ENCODE data around the gene SORBS1.
"Not testable (repeated sequence)": the region's sequence is repeated elsewhere in the genome, so short reads cannot be mapped to it uniquely, and the experiment has no call there.

SORBS1 gene

DNA sequence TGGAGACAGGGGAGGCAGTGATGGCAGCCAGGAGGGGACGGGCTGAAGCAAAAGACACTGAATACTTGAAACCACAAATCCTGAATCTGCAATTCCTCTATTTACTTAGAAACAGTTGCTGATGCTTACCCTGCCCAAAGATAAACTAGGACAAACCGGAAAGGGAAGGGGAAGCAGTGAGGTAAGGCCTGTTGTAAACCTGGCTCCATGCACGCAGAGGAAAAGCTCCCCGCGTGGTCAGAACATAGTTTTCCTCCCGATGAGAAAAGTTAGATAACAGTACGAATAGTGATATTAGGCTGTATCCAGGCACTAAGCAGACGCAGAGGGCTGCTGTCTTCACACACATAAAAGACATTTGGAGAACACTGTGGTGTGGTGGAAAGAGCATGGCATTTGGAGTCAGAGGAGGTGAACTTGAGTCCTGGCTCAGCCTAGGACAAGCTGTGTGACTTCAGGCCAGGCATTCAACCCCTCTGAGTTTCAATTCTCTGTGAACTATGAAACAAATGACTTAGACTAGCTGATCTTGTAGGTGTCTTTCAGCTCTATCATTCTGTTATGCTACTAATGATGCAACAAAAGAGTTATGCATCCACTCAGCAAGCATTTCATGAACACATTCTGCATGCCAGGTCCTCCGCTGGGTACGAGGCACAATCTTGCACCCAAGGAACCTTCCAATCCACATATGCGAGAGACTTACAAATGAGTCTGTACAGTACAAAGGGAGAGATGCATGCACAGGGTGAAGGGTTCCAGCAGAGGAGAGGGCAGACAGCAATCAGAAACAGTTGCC lies 80.9 kb downstream of the SORBS1 start:
- no peak for DNase-seq

DNA sequence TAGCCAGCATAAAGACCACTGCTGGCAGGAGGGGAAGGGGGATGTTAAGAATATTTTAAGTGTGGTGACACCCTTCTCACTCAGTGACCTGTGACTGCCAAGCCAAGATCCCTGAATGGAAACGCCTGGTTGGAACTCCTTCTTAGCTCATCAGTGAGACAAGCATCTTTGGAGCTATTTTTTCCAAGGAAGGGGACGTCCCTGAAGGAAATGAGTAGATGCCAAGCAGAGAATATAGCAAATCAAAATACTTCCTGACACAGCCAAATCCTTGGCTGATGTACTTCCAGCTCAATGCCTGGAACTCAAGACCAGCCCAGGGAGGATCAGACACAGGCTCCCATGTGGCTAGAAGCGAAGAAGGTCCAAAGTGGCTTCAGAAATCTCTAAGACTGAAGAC lies 82.2 kb downstream of the SORBS1 start:
- DNase-seq, result no peak

DNA sequence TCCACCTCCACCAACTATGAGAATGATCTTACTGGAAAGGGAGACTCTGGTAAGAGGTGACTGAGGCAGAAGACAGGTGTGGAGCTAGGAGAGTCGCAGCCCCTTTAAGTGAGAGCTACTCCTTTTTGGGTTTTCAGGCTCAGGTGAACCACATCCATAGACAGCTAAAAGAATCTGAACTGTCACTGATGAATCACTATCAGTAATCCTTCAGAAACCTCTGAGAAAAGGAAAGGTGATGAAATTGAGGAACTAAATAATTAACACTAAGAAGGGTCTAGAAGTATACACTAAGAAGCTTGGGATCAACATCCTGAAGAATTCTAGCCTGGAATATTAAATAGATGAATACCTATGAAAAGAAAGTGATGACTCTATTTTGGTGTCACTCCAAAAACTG lies 83.0 kb downstream of the SORBS1 start:
- no peak for DNase-seq

DNA sequence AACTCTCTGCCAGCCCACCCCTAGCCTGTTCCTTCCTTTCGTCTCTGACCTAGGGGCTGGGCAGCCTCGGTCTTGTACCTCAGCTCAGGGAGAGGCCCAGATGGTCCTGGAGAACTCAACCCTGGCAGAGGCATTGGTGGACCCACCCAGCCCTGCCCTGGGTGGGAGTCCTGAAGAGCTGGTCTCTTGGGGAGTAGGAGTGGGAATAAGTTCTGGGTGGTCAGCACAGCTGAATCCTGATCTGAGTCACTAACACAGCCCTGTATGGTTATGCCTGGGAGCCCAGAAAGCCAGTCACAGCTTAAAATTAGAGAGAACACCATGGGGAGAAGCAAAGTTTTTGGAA lies 84.0 kb downstream of the SORBS1 start:
- DNase-seq, result no peak

DNA sequence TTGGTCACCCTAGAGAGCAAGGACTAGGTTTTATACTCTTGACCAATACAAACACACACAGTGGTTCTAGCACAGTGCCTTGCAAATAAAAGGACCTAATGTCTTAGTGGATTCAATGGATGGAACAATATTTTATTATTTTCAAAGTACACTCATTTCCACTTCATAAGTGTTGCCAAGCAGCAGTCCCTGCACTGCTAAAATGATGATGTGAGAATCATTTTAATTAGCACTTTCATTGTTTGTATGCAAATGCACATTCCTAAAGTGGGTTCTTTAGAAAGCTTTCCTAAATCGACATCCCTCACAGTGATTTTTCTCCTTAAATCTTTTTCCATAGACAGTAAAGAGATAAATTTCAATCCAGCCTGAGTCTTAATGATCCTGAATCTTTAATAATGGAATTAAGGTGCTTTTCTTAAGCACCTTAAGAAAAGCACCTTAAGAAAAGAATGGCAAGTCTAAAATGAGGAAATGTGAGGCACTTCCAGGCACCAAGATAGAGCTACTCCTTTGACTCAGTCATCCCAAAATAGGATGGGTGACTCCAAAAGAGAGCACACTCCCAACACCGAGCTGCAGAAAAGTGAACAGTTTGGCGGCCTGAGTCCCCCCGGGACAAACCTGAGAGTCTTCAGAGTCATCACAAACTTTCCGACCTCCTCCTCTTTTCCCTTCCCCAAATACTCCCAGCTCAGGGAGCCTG lies 84.5 kb downstream of the SORBS1 start:
- no peak for DNase-seq

DNA sequence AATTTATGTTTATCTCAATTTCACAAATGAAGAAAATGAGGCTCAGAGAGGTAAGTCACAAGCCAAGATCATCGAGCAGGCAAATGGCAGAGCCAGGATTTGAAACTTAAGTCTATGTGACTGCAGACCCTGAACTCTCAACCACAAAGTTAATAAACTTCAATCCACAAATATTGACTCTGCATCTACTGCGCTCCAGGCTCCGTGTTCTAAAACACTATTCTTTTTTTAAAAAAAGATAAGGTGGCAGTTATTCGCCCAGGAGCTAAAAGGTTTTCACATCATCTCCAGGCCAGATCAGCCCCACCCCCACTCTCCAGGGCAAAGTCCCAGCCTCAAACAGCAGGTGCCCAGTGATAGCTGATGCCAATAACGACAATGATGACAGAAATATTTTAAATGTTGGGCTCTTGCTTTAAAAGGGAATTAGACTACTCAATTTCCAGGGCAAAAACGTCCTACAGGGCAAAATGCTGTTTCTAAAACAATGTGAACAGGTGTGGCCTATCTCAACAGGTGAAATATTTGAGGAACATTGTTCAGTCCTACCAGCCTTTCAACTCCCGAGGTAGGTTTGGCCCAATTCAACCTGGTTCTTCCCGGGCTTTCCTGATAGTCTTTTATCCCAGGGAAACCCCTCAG lies 85.2 kb downstream of the SORBS1 start:
- DNase-seq, result no peak

DNA sequence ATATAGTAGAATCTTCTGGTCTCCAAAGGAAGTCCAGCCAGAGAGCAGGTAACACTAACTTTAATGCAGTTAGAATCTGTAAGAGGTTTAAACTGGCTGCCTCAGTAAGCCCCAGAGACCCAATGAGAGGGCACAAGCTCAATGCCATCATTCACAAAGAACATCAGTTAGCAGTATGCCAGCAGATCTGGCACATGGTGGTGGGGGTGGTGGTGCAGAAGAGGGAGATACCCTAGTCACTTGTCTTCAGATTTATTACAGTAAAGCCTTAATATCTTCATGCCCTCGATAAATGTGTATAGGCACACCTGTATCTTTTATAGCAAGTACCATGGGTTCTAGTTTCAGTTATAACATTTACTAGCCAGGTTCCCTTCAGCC lies 86.2 kb downstream of the SORBS1 start:
- no peak for DNase-seq

DNA sequence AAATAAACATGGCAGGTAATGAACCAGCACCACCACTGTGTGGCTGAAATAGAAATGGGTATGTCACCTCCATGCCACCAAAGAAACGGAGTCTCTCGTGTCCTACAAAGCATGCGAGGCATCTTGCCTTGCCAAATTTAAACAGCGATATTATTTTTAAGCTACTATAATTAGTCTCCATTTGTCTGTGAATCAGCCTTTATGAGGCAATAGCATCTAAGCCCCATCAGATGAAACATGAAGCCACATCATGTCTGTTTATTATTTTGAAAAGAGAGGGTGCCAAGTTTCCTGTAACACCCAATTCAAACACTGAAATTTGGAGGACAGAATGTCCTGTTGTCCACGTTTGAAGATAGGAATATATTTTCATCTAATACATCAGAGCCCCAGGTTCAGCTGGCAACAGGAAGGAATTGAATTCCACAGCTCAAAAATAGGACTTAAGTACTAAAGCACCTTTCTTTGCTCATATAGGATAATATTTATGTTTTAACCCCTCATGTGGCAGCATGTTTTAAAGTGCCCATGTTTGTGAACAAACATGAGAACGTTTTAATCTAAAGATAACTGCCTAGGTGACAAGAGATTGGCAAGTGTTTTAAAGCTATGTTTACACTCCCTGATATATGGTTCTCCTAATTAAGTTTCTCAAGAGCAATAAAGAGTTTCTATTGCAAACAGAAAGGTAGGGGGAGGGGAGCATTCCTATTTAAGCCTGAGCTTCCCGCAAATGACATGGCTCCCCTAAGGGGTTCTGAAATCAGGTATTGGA lies 86.8 kb downstream of the SORBS1 start:
- DNase-seq, result no peak

DNA sequence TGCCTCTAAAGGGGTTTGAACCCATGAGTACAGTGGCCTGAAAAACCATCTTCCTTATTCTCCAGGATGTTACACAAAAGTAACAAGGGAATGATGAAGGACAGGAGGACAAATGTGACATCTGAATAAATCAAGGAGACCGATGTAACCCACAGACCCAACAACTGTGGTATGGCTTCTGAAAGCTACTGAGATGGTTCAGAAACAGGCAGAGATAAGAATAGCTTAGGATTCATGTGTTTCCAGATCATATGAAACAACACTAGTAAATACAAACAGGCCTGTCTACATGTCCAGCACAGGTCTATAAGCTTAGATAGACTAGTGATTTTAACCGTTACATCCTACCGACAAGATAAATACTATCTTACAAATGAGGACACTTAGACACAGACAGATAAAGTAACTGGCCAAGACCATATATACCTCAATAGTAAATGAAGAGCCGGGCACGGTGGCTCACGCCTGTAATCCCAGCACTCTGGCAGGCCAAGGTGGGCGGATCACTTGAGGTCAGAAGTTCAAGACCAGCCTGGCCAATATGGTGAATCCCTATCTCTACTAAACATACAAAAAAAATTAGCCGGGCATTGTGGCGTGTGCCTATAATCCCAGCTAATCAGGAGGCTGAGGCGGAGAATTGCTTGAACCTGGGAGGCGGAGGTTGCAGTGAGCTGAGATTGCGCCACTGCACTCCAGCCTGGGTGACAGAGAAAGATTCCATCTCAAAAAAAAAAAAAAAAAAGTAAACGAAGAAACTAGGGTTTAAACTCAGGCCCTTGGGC lies 88.7 kb downstream of the SORBS1 start:
- no peak for DNase-seq

DNA sequence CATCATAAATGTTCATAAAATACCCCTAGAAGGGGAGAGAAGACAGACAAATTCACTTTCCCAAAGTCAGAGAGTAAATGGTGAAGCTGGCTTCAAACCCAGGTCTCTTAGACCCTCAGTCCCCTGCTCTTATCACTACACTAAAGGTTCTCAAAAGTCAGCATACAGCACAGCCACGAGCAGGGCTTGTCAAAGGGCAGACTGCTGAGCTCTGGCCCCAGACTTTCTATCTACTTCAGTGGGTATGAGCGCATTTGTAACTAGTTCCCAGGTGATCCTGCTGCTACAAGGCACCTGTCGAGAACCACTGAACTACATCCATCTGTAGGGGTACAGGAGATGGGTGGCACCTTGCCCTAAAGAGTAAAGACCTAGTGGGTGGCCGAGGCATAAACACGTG lies 91.5 kb downstream of the SORBS1 start:
- DNase-seq, result no peak

DNA sequence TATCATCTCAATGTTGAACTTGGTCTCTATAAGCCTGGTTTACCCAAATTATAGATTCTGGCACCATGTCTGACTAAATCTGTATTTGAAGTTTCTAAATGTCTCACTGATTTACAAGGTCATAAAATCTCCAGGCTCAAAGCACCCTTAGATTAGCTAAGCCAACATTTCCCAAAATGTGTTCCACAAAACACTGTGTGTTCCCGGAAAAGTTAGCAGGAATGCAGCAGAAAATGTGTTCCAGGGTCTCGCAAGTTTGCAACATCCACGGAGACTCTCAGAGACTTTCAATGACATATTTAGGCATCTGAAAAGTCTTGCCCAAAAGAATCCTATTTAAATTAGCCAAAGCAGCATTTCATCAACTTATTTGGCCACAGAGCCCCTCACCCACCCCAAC lies 91.9 kb downstream of the SORBS1 start:
- DNase-seq, result no peak

DNA sequence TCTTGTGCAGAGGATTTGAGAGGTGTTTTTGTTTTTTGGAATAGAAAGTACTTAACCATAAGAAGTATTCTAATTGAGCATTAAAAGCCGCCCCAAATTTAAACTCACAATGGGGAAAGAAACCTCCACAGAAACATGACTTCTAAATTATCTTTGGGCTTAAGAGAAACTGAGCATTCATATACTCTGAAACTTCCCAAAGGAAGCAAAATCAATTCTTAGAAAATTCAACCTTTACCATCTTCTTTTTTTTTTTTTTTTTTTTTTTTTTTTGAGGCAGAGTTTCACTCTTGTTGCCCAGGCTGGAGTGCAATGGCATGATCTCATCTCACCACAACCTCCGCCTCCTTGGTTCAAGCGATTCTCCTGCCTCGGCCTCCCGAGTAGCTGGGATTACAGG lies 93.5 kb downstream of the SORBS1 start:
- not testable (repeated sequence) for DNase-seq

DNA sequence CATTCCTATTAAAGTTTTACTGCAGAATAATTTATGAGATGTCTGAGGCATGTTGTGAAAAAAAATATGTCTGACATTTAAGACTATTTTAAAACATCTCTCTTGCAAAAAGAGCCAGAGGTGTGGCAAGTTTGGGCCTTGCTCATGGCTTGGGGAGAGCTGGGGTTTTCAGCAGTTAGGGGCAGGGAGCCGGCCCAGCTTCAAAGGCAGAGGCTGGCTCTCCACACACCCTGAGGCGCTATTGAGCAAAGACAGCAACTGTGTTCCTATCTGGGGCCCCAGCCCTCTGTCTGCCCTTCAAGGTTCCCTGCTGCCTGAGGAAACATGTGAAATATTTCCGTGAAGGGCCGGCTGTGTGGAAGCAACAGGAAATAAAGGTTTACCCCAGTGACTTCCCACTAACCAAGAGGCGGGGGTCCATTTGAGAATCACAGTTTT lies 94.0 kb downstream of the SORBS1 start:
- no peak for DNase-seq

DNA sequence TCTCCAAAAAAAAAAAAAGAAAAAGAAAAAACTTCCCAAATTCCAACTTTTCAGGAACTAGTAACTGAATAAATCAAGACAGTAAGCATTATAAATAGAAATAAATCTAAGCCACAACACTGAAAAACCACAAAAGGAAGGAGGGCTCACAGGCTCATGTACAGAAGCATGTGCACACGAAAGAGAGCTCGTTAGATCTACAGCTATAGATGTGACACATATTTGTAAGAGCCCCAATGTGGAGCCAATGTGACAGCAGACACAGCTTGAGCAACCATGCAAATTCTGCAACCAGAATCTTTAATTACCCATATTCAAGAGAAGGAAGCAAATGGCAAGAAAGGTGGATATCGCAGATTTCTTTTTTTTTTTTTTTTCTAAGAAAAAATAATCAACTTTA lies 94.7 kb downstream of the SORBS1 start:
- DNase-seq, result no peak

DNA sequence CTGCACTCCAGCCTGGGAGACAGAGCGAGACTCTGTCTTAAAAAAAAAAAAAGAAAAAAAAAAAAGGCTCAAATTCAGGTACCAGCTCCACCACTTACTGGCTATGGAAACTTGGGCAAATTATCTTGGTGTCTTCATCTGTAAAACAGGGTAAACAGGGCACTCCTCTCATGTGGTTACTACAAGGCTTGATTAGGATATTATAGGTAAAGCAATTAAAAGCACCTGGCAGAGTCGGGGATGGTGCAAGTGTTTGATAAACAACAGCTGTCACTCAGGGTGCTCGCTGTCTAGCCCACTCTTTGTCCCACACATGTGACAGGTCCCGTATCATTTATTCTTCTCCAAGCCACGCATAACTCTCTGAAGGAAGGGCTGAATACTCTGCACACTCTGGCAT lies 96.9 kb downstream of the SORBS1 start:
- DNase-seq, result no peak

DNA sequence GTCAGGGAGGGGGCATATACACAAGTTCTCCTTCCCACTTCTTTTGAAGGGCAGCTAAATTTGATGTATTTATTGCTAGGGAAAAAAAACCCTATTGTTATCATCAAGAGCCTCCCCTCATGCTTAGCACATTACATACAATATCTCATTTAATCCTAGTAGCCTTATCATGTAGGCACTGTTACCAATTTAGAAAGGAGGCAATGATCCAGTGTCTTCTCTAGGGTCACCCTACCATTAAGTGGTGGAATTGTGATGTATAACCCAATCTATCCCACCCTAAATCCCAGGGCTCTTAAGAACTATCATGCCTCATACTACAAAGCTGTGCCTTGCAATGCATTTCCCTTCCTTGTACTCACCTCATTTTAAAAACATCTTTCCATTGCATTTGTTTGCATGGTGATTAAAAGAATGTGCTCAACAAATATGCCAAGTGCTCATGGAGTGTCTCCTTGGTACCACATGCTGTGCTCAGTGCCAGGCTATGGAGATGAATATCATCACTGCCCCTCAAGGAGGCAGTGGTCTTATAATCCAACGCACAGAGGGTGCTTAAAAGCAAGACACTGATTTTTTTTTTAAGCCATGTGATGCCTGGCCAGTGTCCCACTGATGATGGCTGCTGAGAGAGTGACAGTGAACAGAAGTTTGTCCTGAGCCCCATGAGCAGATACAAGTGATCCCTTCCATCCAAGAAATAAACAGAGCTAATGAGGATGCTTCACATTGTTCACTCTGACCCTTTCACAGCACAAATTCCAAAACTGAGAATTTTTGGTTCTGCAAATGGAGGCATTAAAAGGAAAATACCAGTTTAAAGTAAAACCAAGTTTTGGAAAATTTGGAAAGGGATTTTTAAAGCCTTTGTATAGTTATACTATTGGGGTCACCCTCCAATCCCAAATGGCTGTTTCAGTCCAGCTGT lies 98.2 kb downstream of the SORBS1 start:
- DNase-seq, result no peak

DNA sequence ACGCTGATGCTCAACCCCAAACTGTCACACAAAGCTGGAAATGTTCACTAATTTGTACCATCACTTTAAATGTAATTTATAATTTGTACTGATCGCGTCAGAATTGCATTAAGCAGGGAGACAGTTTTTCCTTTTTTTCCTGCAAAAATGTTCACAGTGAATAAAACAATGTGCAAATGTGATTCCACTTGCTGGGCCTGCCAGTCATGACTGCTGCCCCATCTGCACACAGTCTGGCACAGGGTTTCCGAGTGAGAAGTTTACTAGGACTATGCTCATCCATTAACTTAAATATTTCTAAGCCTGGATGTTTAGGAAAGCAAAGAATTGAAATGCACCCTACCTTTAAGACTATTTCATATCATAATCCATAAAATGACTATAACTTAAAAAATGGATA lies 99.6 kb downstream of the SORBS1 start:
- no peak for DNase-seq

DNA sequence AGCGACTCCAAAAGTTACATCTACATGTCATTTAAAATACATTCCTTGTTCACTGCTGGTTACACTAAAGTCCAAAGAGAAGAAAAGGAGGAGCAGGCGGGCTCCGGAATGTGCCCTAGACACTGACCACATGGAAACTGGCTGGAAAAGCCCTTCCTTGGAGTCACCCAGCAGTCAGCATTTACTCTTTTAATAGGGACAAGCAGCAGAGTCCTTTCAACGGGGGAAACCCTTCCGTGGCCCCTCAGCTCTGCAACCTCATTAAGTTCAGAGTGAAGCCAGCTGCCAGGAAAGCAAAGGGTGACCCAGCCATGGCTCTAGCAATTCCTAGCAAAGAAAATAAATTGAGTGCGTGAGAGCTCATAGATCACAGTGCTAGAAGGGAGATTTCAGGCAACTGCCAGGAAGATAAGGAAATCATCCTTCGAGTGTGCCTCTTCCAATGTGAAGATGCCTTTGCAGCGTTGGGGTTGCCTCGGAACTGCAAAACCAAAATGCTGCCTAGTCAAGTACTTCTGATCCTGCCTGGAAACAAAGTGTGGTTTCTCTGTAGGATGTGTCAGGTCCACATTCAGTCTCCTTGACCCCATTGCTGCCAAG lies 101.6 kb downstream of the SORBS1 start:
- DNase-seq, result no peak

DNA sequence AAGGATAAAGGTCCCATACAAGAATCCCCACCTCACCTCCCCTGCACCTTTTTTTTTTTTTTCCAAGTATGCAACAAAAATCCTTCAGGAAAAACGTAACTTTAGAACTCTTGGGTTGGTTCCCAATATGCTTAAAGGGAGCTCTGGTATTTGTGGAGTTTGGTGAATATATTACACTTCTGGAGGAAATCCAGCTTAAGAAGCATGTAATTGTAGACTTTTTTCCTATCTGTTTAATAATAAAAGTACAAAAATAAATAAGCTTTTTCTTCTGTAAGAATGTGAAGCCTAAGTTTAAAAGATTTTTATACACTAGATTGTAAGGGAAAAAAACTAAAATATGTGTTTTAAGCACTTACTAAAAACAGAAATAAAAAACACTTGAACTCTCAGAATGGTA lies 102.3 kb downstream of the SORBS1 start:
- DNase-seq, result no peak

DNA sequence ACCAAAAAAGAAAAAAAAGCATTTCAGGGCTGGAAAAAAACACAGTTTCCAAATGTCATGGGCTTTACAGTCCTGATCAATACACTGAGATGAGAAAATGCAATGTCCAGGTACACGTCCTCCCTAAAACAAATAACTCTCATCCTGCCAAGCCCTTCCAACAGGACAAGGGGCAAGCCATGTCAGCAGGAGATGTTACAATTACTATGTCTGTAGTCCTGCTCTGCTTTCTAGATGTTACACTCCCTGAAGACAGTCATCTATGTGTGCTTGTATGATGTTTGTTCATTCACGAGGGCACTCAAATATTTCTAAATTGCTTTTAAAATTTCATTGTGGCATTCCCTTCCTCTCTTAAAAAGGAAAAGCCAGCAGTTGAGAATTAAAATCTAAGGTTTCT lies 103.2 kb downstream of the SORBS1 start:
- DNase-seq, result no peak

DNA sequence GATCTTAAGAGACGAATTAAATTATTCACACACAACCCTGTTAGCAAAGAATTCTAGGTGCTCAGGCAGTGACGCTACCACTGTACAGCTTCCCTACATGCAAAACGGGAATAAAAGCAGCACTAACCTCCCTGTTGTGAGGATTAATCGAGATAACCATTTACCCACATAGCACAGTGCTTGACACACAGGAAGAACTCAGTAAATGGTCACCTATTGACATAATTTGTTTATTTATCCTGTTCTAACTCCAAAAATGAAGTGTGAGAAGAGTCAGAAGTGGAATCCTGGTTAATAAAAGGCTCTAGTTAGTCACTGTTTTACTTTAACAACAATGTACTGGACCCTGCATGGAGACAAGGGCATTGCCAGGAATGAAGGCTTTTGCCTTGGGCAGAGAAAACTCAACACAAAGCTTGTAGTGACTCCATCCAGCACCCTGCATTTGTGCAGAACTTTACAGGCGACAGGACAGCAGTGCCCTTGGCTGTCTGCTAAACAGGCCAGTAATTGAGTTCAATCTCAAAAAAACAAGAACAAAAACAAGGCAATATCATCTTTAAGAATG lies 103.8 kb downstream of the SORBS1 start:
- DNase-seq, result no peak
